ENCODE data around the gene KCNN3.

KCNN3 gene

DNA sequence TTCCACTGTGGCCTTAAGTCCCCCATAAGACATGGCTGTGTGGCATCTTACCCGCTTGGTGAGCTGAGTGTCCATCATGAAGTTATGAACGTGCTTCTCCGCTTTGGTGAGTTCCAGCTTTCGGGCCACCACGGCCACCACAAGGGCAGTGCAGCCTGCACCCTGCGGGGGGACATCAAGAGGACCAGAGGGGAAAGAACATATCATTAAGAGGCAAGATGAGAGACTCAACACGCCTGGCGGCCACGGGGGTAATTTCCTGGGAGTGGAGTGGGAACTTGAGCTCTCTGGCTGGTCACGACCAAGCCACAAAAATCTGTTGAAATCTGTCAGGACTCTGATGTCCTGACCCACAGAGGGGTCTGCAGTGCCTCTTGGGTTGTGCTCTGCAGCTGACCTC lies 144.2 kb downstream of the KCNN3 start:
- no peak for TF ChIP-seq POU2F2 (IDR thresholded peaks at IDR 0.05; ENCODE audit: low read depth, low read length)
- no peak for TF ChIP-seq TAF1 (IDR thresholded peaks at IDR 0.05; ENCODE audit: low read depth, low read length)
- TF ChIP-seq POLR2AphosphoS5 (IDR thresholded peaks at IDR 0.05; ENCODE audit: low read depth, low read length) = no peak
- TF ChIP-seq POLR2A (IDR thresholded peaks at IDR 0.05; ENCODE audit: low read depth, low read length) = no peak
- no peak for TF ChIP-seq PAX5 (IDR thresholded peaks at IDR 0.05; ENCODE audit: insufficient read depth, low read length, severe bottlenecking)
- TF ChIP-seq SPI1 (IDR thresholded peaks at IDR 0.05; ENCODE audit: low read depth, low read length) = no peak

GRCh38 chr1:154720328-154721297 lies 149.5 kb downstream of the KCNN3 start:
- no peak for TF ChIP-seq TAF1 (IDR thresholded peaks at IDR 0.05; ENCODE audit: low read depth, low read length)
- no peak for DNase-seq (ENCODE audit: insufficient read length, low spot score)
- no peak for FAIRE-seq

More for the DNA sequence above, 144.2 kb downstream of the KCNN3 start:
- no peak for FAIRE-seq
- no peak for DNase-seq (ENCODE audit: insufficient read length, low spot score)

GRCh38 chr1:154719586-154720327 lies 150.3 kb downstream of the KCNN3 start:
- TF ChIP-seq PAX5 (IDR thresholded peaks at IDR 0.05; ENCODE audit: insufficient read depth, low read length, severe bottlenecking) (no peak), TAF1 (IDR thresholded peaks at IDR 0.05; ENCODE audit: low read depth, low read length) (no peak), SPI1 (IDR thresholded peaks at IDR 0.05; ENCODE audit: low read depth, low read length) (no peak)
- DNase-seq (ENCODE audit: insufficient read length, low spot score) (no peak), FAIRE-seq (no peak)

GRCh38 chr1:154718566-154718965 lies 151.5 kb downstream of the KCNN3 start:
- DNase-seq (ENCODE audit: insufficient read length, low spot score) (no peak), FAIRE-seq (no peak)
- TF ChIP-seq POLR2A (IDR thresholded peaks at IDR 0.05; ENCODE audit: low read depth, low read length) (no peak), POU2F2 (IDR thresholded peaks at IDR 0.05; ENCODE audit: low read depth, low read length) (no peak), PAX5 (IDR thresholded peaks at IDR 0.05; ENCODE audit: insufficient read depth, low read length, severe bottlenecking) (no peak), SPI1 (IDR thresholded peaks at IDR 0.05; ENCODE audit: low read depth, low read length) (no peak)

DNA sequence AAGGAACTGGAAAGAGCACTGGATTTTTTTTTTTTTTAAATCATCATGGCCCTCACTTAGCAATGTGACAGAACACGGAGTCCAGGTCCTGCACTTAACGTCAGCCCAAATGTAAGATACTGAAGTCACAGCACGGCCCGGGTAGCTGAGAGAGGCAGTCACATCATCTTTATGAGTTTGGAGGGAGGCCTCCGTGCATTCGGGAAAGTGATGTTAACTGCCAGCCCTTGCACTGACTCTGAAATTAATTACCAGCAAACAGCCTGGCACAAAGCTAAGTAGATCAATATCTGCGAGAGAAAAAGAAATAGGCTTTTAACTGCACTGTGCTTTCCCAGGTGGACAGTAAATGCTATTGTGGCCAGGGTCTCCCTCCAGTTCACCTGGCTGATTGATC lies 152.6 kb downstream of the KCNN3 start:
- FAIRE-seq = no peak
- TF ChIP-seq POLR2AphosphoS5 (IDR thresholded peaks at IDR 0.05; ENCODE audit: low read depth, low read length) (no peak), TAF1 (IDR thresholded peaks at IDR 0.05; ENCODE audit: low read depth, low read length) (no peak), POLR2A (IDR thresholded peaks at IDR 0.05; ENCODE audit: low read depth, low read length) (no peak), PAX5 (IDR thresholded peaks at IDR 0.05; ENCODE audit: insufficient read depth, low read length, severe bottlenecking) (no peak), SPI1 (IDR thresholded peaks at IDR 0.05; ENCODE audit: low read depth, low read length) (no peak)

DNA sequence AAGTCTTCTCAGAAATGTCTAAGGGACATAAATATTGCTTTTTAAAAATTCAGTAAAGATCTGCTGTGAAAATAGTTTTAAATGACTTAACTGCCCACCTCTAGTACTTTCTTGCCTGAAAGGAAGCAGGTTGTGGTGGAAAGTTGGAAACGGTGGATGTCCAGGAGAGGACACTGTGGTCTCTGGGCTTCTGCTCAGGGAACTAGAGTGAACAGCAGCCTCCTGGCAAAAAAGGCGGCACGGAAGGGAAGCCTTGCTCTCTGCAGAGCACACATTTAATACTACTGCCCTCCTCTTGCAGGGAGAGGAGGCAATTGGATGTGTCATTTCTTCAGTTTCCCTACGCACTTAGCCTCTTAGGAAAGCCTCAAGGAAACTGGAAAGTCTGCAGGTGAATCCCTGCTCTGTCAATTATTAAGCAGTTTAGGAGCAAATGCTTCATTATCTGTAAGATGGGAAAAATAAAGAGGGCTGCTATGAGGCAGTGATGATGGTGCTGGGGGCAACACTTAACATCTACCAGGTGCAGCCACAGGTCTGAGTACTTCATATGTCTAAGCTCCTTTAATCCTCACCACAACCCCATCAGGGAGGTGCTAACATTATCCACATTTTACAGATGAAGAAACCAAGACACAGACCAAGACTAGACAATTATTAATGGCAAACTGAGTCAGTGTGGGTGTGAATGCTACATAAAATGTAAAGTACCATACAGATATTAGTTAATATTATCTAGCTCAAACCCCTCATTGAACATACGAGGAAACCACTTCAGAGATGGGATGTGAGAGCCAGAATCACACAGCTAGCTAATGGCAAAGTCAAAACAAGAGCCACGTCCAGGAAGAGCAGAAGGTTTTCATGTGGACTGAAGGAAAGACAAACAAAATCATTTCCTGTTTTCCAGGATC lies 153.2 kb downstream of the KCNN3 start:
- no peak for DNase-seq (ENCODE audit: insufficient read length, low spot score)
- no peak for FAIRE-seq
- no peak for TF ChIP-seq SPI1 (IDR thresholded peaks at IDR 0.05; ENCODE audit: low read depth, low read length)
- no peak for TF ChIP-seq TAF1 (IDR thresholded peaks at IDR 0.05; ENCODE audit: low read depth, low read length)
- TF ChIP-seq POU2F2 (IDR thresholded peaks at IDR 0.05; ENCODE audit: low read depth, low read length) = no peak
- no peak for TF ChIP-seq POLR2A (IDR thresholded peaks at IDR 0.05; ENCODE audit: low read depth, low read length)
- TF ChIP-seq PAX5 (IDR thresholded peaks at IDR 0.05; ENCODE audit: insufficient read depth, low read length, severe bottlenecking) = no peak
- TF ChIP-seq POLR2AphosphoS5 (IDR thresholded peaks at IDR 0.05; ENCODE audit: low read depth, low read length) = no peak

More for the DNA sequence above, 152.6 kb downstream of the KCNN3 start:
- no peak for DNase-seq (ENCODE audit: insufficient read length, low spot score)

DNA sequence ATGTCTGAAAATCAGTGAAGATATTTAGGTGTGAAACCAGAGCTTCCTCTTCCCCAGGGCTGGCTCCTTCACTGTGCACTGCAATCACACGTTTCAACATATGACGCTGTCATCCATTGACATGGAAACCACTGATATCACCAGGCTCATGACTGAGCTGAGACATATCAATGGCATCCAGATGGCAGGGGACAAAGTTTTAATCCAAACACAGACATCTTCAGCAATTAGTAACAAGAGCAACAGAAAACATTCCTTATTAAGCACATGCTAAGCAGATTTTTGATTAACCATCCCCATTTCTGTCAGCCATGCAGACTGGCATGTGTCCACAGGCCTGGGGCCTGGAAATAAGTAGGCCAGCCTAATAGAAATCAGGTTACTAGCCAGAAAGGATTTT lies 154.1 kb downstream of the KCNN3 start:
- no peak for FAIRE-seq
- TF ChIP-seq TAF1 (IDR thresholded peaks at IDR 0.05; ENCODE audit: low read depth, low read length) (no peak), POLR2AphosphoS5 (IDR thresholded peaks at IDR 0.05; ENCODE audit: low read depth, low read length) (no peak)
- DNase-seq (ENCODE audit: insufficient read length, low spot score) = no peak

- TF ChIP-seq PAX5 (IDR thresholded peaks at IDR 0.05; ENCODE audit: insufficient read depth, low read length, severe bottlenecking) (no peak), POU2F2 (IDR thresholded peaks at IDR 0.05; ENCODE audit: low read depth, low read length) (no peak), SPI1 (IDR thresholded peaks at IDR 0.05; ENCODE audit: low read depth, low read length) (no peak), TAF1 (IDR thresholded peaks at IDR 0.05; ENCODE audit: low read depth, low read length) (no peak), POLR2A (IDR thresholded peaks at IDR 0.05; ENCODE audit: low read depth, low read length) (no peak), POLR2AphosphoS5 (IDR thresholded peaks at IDR 0.05; ENCODE audit: low read depth, low read length) (no peak)
- FAIRE-seq (no peak), DNase-seq (ENCODE audit: insufficient read length, low spot score) (no peak)
Measured at GRCh38 chr1:154715385-154715784, 154.7 kb downstream of the KCNN3 start.

GRCh38 chr1:154714638-154715037 lies 155.4 kb downstream of the KCNN3 start:
- no peak for FAIRE-seq
- no peak for TF ChIP-seq PAX5 (IDR thresholded peaks at IDR 0.05; ENCODE audit: insufficient read depth, low read length, severe bottlenecking)
- TF ChIP-seq POLR2AphosphoS5 (IDR thresholded peaks at IDR 0.05; ENCODE audit: low read depth, low read length) = no peak
- no peak for TF ChIP-seq TAF1 (IDR thresholded peaks at IDR 0.05; ENCODE audit: low read depth, low read length)
- TF ChIP-seq POLR2A (IDR thresholded peaks at IDR 0.05; ENCODE audit: low read depth, low read length) = no peak
- TF ChIP-seq SPI1 (IDR thresholded peaks at IDR 0.05; ENCODE audit: low read depth, low read length) = no peak
- no peak for TF ChIP-seq POU2F2 (IDR thresholded peaks at IDR 0.05; ENCODE audit: low read depth, low read length)
- no peak for DNase-seq (ENCODE audit: insufficient read length, low spot score)

Measured in GM12891 (cell line).